ENCODE data around the gene PTGR3. TPM values are rescaled to one million over a fixed set of nuclear protein-coding genes. Genes with fewer than 3 reads are reported as not detected.

PTGR3 gene
- total RNA-seq, 6 experiments from 2014 or later = 37.9 to 47.5 (median 41.8) TPM

DNA sequence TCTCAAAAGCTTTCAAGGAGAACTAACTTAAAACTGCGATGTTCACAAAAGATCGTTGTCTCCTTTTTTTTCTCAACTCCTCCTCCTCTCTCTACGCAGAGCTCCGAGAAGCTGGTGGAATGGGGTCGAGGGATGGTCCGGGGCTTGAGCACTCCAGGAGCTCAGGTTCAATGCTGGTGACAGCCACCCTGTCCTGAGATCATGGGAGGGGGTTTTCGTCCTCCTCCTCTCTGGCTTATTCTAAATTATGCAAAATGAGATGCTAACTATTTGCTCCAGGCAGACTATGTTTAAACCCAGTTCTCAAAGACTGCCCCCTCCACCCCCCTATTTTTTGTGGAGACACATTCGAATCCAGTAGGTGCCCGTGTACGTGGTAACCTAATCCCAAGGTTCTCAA, 13.5 kb upstream of the PTGR3 start:
- DNase-seq = no peak
- peaks cover 94% of the 10 kb centered on the region for H3K4me1 Mint-ChIP-seq (ENCODE audit: low read depth)
- no peaks in the 10 kb centered on the region for H3K9me3 Mint-ChIP-seq
- TF ChIP-seq, protein P1, sequence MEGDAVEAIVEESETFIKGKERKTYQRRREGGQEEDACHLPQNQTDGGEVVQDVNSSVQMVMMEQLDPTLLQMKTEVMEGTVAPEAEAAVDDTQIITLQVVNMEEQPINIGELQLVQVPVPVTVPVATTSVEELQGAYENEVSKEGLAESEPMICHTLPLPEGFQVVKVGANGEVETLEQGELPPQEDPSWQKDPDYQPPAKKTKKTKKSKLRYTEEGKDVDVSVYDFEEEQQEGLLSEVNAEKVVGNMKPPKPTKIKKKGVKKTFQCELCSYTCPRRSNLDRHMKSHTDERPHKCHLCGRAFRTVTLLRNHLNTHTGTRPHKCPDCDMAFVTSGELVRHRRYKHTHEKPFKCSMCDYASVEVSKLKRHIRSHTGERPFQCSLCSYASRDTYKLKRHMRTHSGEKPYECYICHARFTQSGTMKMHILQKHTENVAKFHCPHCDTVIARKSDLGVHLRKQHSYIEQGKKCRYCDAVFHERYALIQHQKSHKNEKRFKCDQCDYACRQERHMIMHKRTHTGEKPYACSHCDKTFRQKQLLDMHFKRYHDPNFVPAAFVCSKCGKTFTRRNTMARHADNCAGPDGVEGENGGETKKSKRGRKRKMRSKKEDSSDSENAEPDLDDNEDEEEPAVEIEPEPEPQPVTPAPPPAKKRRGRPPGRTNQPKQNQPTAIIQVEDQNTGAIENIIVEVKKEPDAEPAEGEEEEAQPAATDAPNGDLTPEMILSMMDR (IDR thresholded peaks at IDR 0.05) = no peak
- no peaks in the 10 kb centered on the region for H3K27me3 Mint-ChIP-seq (ENCODE audit: insufficient read depth)
- H3K36me3 Mint-ChIP-seq (ENCODE audit: low read depth) = no peaks in the 10 kb centered on the region
- H3K27ac Mint-ChIP-seq = peak overlapping the region; percentile 77
- H3K4me3 Mint-ChIP-seq = peak overlapping the region; percentile 81

DNA sequence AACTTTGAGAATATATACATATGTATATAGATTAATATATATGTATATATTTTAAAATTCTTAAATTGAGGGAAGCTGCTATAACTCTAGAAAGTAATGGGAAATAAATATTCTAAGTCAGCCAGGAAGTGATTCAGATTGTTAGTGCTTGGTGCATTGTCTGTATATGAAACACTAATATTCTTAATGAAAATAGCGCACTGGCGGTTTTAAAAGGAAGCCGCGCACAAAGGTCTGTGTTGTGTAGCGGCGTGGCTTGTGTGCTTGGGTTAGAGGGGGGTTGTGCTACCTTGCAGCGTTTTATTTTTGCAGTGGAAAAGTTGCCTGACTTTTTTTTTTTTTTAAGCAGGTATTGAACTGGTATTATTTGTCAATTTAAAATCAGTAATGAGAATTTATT, 13.0 kb upstream of the PTGR3 start:
- no peaks in the 10 kb centered on the region for H3K9me3 Mint-ChIP-seq
- no peaks in the 10 kb centered on the region for H3K36me3 Mint-ChIP-seq (ENCODE audit: low read depth)
- H3K4me3 Mint-ChIP-seq = peak overlapping the region; percentile 81
- peak overlapping the region; percentile 77 for H3K27ac Mint-ChIP-seq
- no peaks in the 10 kb centered on the region for H3K27me3 Mint-ChIP-seq (ENCODE audit: insufficient read depth)
- DNase-seq = no peak
- TF ChIP-seq, protein P1 (IDR thresholded peaks at IDR 0.05) = no peak
- peaks cover 94% of the 10 kb centered on the region for H3K4me1 Mint-ChIP-seq (ENCODE audit: low read depth)

DNA sequence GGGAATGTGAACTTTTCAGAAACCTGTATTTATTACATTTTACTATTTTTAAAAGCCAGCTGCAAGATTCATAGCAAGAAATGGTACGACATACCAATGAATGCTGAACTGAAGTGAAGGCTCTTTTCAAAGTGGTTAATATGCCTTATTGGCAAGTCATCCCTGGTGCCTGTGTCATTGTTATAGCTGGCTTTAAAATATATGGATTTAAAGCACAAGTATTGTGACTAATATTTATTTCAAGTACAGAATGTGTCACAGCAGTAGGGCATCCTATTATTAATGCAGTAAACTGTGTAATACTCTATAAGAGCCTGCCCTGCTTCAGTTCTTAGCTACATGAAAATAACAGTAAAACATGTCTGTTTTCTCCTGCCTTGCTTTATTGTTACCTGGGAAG, 12.5 kb upstream of the PTGR3 start:
- peak overlapping the region; percentile 82 for H3K27ac Mint-ChIP-seq
- H3K36me3 Mint-ChIP-seq (ENCODE audit: low read depth) = no peaks in the 10 kb centered on the region
- TF ChIP-seq, protein P1 (IDR thresholded peaks at IDR 0.05) = no peak
- H3K4me3 Mint-ChIP-seq = peak overlapping the region; percentile 82
- no peaks in the 10 kb centered on the region for H3K9me3 Mint-ChIP-seq
- no peaks in the 10 kb centered on the region for H3K27me3 Mint-ChIP-seq (ENCODE audit: insufficient read depth)
- DNase-seq = no peak
- H3K4me1 Mint-ChIP-seq (ENCODE audit: low read depth) = peaks cover 94% of the 10 kb centered on the region

DNA sequence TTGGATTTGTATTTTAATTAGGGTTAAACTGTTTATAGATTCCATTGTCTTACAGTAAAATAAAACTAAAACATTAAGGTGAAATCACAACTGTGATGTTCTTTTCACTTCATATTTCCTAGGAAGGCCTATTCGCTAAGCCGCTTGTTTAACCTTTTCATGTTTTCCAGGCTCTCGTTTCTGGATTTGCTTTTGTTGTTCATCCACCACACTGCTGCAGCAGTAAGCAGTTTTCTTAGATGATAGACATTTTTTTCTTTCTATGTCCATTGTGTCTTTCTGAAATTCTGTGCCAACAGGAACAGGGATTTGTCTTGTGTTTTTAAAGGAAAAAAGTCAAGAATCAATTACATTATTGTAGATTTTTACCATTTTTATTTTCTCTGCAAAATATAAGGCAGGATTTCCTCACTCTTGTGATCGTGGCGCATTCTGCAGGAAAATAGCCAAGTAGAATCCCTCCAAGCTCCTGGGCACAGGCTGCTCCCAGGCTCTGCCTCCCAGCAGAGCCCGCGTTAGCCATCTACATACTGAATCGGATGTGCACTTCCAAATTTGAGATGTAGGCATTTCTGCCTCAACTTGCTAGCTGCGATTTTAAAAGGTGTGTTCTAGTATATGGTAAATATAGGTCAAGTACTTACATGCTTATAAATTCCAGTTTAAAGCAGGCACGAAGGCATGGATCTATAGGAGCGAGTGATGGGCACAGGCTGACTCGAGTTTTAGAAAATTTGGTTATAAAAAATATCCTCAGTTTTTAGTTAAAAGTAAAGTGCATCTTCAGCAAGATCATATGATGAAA, 11.8 kb upstream of the PTGR3 start:
- no peak for DNase-seq
- Mint-ChIP-seq H3K4me3 (peak overlapping the region; percentile 82), H3K9me3 (no peaks in the 10 kb centered on the region), H3K4me1 (ENCODE audit: low read depth) (peaks cover 94% of the 10 kb centered on the region), H3K27me3 (ENCODE audit: insufficient read depth) (no peaks in the 10 kb centered on the region), H3K27ac (peak overlapping the region; percentile 82), H3K36me3 (ENCODE audit: low read depth) (no peaks in the 10 kb centered on the region)
- TF ChIP-seq, protein P1 (IDR thresholded peaks at IDR 0.05) = no peak

DNA sequence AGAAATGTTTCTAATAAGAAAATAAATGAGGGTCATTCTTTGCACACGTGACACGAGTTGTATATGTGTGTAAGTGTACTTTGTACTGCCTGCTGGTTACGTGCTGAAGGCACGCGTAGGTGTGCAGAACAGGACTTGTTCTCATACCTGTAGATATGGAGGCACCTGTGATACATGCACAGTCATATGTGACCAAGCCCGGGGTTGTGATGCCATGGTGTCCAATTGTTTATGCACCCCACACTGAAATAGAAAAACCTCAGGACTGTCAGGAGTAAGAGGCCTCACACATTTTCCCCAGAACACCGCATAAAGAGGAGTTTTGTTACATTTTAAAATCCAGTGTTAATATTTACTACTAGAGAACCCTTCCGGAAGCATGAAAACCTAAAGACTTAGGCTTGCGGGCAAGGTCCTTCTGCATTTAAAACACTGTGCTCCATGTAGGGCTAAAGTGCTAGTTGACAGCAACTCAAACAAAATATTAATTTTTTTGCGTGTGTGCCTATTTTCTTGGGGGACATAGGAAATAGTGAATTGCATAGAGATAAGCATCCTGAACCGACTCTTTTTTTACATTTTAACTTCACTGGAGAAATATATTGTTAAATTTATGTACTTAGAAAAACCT, 10.9 kb upstream of the PTGR3 start:
- Mint-ChIP-seq H3K4me3 (peak overlapping the region; percentile 82), H3K36me3 (ENCODE audit: low read depth) (no peaks in the 10 kb centered on the region), H3K27ac (peak overlapping the region; percentile 82; the same call in 1 of the 2 replicates), H3K27me3 (ENCODE audit: insufficient read depth) (no peaks in the 10 kb centered on the region), H3K9me3 (no peaks in the 10 kb centered on the region), H3K4me1 (ENCODE audit: low read depth) (peaks cover 100% of the 10 kb centered on the region)
- DNase-seq = no peak
- TF ChIP-seq, protein P1 (IDR thresholded peaks at IDR 0.05) = no peak
